NCI-H2196 (cell line): ENCODE data around the gene ASAP3.

Experiments used
- DNase-seq: peaks from one replicate; lab custom pipeline; 2025; ENCODE audit not compliant: unreplicated experiment; lab: John Stamatoyannopoulos, UW

ASAP3 gene

DNA sequence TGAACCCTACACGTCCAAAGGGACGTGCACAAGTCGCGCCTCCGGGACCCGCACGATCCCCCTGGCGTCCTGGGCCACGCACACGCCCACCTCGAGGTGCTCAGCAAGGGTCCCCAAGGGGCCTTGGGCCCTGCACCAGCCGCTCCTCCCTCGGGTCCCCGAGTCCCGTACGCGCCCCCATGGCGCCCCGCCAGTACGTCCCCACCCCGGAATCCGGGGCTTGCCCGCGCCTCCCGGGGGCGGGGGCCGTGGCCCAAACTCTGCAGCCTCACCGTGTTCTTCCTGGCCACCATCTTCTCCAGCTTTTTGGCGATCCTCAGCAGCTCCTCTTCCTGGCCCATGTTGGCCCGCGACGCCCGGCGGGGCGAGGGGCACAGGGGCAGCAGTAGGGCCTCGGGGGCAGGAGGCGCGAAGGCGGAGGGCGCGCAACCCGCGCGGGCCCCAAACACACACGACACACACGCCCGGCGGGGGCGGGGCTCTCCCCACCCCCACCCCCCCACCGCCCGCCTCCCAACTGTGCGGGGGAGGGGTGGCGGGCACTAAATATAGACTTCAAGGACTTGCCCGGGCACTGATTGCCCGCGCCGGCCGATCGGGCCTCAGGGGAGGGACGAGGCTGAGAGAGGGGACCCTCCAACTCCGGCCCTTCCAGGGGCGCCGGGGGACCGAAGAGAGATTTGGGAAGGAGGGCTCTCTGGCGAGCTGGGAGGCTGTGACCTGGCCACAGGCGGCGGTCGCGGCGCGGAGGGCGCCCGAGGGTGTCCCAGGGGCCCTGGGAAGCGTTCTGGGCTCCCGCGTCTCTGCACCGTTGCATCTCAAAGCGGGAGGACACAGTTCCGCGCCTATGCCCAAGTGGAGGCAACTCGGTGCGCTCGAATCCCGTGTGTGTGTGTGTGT is 59.4 kb downstream of the ASAP3 start, which contains the start of gene TCEA3:
TCEA3 (minus strand) TSS at position 456 of the 900 bp plus-strand sequence; CDS start at position 341, 115 bp downstream.
- DNase-seq: peak; percentile 63

DNA sequence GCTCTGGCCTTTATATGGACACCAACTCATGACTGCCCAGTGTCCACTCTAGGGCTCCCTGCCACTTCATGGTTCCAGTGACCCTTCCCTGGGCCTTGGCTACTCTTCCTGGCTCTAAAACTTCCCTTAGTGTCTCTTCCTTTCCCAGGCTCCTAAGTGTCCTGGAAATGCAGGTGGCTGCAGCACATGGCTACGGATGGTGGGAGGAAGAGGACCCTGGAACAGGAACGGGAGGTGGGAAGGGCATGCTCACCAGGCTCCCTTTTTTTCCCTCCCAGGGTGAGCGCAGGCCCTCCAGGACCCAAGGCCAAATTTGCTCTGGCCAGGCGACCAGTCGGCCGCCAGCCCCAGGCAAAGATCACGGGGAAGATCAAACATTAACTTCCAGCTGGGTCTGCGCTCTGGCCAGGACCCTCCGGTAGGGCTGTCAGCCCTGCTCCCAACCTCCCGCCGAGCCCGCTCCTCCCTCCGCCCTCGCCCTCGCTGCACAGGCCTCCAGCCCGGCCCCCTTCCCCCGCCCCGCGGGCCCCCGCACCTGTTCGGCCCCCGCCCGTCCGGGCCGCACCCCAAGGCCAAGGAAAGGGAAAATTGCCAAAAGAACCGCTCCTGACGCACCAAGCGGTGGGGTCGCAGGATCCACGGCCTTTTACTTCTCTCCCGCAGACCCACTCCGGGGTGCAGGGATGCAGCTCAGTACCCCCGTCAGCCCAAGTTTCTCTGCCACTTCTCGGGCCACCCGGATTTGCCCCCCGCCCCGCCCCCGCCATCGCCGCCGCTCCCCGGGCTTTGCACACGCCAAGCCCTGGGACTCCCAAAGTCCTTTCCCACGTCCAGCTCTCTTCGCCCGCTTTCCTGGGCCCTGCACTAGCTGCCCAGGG is 60.3 kb downstream of the ASAP3 start:
- no peak for DNase-seq

DNA sequence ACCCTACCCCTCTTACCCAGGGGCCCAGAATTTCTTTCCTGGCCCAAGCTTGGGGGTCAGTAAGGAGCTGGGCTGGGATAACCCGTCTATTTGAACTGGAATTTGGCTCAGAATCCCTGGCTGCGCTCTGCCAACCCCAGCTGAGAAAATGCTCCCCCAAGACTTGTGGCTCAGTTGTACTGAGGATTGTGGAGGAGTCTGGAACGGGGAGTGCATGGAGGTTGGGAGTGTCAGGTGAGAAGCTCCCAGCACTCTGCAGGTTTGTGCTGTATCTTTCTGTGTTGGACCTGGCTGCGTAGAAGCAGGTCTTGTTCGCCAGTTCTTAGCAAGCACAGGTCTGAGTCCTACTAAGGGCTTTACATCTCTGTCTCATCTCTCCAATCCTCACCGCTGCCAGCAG is 61.0 kb downstream of the ASAP3 start:
- no peak for DNase-seq

DNA sequence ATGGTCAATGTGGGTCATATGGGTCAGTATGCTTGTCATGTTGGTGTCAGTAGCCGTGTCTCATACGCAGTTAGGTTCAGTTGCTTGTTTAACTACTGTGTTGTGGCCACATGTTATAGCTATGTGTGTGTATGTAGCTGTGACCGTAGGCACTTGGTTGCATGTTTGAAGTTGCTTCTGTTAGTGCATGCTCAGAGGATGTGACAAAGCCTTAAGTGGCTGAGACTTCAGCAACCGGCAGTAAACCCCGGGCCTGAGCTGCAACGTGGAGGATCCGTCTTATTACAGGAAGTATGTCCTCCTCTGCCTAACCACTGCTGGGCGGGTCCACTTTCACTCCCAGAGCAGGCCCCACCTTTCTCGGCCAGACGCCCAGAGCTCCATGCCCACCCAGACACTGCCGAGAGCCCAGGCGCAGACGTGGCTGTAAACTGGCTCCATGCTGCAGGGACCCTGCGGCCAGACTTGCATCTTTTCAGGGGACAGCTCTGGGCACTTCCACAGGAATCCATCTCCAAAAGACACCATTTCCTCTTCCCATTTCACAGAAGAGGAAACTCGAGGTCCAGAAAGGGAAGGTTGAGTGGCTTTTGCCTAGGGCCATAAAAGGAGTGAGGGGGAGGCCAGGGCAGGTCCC is 61.6 kb downstream of the ASAP3 start:
- DNase-seq: no peak

DNA sequence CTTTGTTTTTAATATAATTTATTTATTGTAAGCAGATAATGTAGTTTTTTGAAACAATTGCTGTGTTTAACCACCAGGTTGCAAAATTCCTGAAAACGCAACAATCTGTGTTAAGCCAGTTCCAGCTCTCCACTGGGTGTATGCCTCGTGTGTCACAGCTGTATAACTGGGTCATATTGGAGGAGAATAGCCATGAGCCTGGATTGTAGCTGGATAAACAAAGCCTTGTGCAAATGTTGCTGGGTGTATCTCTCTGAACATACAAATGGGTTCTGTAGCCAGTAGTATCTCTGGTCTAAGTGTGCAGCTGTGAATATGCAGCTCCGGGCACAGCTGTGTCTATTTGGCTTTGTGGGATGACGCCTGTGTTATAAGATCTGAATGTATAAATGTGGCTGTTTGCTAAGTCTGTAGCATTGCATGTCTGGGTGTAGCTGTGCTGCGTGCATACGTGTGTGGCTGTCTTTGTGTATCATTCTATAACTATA is 62.2 kb downstream of the ASAP3 start:
- DNase-seq: no peak

DNA sequence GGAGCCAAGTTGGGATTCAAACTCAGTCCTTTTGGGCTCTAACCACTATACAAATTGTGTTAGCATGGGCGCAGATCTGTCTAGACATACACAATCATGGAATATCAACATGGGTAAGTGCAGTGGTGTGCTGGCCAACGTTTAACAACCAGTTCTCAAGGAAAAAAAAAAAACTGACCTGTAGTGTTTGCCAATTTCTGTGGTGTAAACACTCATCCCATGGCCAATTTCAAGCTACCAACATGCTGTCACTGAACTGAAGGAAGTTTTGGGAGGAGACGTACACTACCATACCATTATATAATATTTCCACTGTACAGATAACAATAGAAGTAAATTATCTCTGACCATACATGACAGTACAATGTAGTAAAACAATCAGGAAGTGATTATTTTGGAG is 62.6 kb downstream of the ASAP3 start:
- DNase-seq: no peak

DNA sequence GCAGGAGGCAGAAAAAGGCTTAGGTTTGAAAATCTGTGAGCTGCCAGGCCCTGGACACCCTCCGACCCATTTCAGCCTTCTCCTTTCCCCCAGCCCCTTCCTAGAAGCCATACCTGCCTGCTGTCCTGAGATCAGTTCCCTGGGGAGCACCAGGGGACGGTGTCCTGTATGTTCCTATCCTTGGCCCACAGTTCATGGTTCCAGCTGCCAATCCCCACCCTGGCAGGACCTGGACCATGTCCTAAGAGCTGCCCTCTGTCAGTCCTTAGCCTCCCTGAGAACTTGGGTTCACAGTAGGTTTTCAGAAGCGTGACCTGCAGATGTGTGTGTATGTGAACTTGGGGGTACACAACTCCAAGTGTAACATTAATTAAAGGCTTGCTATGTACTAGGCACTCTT is 63.2 kb downstream of the ASAP3 start:
- DNase-seq: no peak

DNA sequence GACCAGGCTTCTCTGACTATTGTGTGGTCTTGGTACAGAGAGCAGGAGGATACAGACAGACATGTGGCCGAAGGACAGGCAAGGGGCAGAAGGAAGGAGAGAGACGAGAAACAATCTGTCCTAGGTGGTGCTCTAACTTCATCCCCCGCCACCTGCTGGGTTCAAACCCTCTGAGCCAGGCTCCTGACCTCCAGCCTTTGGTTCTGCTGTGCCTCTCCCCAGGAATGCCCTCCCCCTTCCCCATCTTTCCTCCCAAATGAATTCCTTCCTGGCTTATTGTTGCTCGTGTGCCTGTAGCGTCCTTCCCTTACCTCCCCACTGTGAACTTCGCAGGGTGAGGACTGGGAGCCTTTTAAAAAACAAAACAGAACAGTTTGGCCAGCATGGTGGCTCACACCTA is 64.8 kb downstream of the ASAP3 start:
- no peak for DNase-seq

DNA sequence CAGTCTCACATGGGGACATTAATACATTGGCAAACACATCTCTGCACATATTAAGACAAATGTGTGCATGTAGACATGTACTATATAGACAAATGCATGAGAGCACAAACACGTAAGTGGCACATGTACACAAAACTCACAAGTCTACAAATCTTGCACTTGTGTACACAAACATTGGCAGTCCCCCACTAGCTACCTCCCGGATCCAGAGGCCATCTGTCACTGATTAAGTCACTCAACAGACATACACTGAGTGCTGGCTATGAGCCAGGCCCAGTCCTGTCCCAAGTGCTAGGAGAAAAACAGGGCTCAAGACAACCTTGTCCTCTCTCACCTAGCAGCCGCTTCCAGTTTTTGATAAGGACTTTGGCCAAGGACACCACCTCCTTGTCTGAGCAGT is 66.4 kb downstream of the ASAP3 start:
- peak; percentile 11 for DNase-seq

DNA sequence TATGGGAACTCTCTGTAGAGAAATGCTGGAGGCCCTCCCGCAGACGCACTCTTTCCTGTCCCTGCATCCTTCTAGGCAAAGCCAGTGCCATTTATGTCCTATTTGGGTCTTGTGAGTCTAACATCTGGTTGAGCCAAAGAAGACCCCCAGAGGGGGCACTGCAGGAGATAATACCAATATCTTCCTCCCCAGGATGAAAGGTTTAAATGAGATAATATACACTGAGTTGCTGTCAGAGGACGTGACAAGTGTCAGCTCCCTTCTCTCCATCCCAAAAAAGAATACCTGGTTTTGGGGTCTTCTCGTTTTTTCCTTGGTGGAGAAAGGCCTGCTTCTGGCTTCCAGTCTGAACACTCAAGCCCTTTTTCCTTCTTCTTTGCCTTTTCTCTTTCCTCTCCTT is 67.0 kb downstream of the ASAP3 start:
- DNase-seq: no peak

DNA sequence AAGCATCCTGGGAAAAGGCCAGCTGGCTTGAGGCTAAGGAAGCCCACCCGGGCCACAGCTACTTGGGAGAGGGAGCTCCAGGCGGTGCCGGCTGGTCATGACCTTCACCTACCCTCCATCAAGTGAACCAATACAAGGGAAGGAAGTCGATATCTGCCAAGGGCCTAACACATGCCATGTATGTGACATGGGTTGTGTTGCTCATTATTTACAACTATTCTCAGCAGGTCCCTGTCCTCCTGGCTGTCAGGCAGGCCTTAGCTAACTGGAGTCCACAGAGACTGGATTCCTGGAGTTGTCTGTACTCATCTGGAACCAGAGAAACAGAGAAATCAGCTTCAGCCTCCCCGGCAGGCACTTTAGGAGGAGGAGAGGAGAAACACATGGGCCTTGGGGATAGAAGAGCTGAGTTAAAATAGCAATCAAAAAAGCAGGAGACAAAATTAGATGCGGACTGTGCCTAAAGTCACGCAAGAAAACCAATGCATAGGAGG is 75.1 kb downstream of the ASAP3 start:
- no peak for DNase-seq

DNA sequence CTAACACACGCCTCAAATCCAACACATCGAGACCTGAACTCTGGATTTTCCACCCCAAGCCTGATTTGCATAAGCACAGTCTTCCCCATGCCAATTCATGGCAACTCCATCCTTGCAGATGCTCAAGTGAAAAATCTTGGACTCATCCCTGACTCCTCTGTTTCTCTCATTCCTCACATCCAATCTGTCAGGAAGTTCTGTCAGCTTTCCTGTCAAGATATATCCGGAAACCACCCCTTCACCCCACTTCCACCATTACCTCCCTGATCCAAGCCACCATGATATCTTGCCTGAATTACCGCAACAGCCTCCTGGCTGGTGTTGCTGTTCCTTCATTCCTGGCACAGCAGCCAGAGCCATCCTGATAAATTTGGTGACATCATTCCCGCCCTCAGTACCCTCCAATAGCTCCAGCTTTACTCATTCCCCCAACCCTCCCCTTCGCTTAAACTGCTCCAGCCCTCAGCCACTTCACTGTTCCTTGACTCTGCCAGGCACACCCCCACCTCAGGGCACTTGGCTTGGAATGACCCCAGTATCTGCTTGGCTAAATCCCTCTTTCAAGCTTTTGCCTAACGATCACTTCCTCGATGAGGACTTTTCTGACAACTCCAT is 76.9 kb downstream of the ASAP3 start:
- no peak for DNase-seq

DNA sequence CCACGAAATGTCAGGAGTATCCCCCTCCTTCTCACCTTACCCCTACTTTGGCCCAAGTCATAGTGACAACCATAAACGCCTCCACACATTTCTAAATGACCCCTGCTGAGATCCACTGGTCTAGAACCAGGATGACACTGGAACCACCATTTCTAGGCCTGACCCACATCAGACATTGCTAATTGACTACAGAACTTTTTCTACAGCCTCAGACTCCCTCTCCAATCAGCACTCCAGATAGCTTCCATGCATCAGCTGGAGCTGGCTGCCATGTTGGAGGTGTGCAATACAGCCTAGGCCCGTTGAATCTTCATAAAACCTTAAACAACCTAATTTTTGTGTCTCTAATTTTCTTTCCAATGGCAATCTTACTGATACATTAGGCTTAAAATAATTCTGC is 78.0 kb downstream of the ASAP3 start:
- no peak for DNase-seq

DNA sequence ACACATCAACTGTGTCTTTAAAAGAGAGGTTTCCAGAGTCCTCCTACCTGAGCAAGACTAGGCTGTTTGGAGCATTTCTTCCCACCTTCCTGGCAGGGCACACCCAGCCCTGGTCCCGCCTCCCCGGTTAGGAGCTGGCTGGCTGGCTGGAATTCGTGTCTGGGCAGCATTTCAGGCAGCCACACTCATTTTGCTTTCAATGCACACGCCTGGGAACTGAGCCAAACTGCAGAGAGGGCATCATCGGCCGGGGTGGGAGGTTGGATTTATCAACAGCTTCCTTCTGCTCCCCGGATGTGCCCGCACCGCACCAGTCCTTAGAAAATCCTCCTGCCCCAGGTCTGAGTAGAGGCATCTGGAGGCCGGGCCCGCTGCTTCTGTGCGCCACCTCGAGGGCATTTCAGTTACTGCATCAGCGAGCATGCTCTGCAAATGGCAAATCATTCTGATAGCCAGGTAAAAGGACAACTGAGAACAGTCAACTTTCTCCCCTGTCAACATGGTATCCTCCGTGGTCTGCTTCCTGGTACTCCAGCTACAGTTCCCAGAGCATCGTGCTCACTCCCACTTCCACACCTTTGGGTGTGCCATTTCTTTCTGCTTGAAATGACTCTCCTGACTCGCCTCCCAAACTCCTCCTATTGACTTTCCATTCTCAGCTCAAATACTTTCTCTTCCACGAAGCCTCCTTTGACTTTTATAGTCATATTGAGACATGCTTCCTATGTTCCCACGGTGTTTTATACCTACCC is 80.1 kb downstream of the ASAP3 start:
- peak; percentile 99 for DNase-seq

DNA sequence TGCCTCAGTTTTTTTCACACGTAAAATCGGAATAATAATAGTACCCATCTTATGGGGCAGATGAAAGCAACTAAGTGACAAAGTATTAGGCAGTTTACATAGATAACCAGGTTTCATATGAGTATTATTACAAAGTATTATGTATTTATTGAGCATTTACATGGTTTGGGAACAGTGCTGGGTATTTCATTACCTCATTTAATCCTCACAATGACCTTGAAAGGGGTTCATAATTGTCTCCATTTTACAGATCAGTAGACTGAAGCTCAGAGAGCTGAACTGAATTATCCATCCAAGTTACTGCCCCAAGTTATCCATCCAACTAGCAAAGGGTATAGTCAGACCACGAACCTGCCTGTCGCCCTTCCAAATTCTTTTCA is 80.6 kb downstream of the ASAP3 start:
- DNase-seq: no peak

DNA sequence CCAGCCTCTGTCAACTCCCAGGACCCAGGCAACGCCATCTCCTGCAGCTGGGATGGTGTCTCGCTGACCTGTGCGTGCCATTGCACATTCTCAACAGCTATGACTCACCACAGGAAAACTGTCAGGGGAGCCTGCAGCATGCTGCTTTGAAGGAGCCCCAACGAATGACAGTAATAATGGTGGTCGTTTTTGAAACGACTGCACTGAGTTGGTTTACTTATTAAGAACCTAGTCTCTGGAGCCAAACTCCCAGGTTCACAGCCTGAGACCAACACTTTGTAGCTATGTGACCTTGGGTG is 81.0 kb downstream of the ASAP3 start:
- DNase-seq: no peak

DNA sequence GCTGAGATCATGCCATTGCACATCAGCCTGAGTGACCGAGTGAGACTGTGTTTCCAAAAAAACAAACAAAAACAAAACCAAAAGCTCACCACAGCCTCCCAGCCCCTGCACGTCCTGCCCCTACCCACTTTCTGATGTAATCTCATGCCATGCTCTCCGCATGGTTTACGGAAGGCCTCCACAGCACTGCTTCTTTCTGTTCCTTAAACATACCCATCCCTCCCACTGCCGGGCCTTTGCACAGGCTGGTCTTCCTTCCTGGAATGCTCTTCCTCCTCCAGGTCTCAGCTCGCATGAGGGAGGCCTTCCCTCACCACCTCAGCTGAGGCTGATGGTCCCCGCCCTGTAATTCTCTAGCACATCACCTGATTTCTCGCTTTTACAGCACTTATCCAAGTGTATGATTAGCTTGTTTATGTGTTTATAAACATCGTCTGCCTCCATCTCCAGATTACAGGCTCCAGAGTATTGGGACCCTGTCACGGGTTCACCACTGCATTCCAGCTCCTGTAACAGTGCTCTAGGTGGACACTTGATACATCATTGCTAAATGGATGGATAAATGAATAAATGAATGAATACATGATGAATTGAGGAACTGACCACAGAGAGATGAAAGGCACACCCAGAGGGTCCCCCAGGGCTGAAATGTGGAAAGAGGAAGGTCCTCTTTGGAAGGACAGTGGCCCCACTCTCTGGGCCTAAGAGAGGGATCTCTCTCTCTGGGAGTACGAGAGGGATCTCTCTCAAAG is 81.5 kb downstream of the ASAP3 start:
- no peak for DNase-seq

DNA sequence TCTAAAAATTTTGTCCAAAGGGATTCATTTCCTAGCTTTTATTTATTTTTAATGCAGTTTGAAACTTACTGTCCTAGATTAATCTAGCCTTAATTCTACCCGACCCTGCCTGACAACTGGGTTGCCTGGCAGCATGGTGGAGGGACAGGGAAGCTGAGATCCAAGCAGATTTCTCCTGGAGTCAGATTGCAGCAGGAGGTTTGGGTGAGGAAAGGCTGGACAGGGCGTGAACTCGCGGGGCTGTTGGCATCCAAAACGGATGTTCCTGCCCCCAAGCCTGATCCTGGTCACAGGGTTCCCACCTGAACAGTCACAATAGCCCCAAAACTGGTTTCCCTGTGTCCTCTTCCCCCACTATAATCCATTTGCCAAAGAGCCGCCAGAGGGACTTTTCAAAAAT is 82.7 kb downstream of the ASAP3 start:
- no peak for DNase-seq

DNA sequence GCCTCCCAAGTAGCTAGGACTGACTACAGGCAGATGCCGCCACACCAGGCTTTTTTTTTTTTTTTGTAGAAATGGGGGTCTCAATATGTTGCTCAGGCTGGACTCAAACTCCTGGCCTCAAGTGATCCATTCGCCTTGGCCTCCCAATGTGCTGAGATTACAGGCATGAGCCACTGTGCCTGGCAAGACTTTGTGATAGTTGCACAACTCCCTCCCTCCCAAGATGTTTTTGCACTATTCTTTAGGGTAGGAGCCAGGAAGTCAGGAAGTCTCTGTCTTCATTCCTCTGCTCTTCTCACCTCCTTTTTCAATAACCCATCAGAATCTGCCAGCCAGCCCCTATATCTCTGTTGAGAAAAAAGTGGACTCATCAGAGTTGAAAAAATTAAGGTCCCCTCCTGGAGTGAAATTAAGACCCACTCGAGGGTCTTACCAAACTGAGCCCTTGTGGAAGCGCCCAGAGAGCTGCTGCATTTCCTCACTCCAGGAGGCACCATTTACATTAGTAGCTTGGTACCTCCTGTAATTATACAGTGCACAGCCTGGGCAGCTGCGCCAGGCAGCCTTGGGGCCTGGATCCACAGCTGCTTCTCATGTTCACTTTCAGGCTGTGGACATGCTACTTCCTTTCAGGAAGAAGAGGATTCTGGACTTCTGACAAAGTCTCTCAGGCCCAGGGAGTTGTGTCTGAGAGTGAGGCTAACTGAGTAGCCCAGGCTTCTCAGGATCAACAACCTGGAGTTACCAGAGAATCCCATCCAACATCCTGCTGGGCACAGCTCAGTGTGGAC is 83.5 kb downstream of the ASAP3 start:
- no peak for DNase-seq
